HG03378 (cell line): ENCODE results near the gene KCTD14.
"Not testable (repeated sequence)": the region's sequence is repeated elsewhere in the genome, so short reads cannot be mapped to it uniquely, and the experiment has no call there.

Experiments used
- ATAC-seq: cut with Tn5 transposase; IDR thresholded peaks from one replicate; pipeline ENCODE4 v1.9.1; 2021; ENCODE audit warnings: mild to moderate bottlenecking, moderate library complexity; ENCODE audit not compliant: unreplicated experiment

The KCTD14 gene

DNA sequence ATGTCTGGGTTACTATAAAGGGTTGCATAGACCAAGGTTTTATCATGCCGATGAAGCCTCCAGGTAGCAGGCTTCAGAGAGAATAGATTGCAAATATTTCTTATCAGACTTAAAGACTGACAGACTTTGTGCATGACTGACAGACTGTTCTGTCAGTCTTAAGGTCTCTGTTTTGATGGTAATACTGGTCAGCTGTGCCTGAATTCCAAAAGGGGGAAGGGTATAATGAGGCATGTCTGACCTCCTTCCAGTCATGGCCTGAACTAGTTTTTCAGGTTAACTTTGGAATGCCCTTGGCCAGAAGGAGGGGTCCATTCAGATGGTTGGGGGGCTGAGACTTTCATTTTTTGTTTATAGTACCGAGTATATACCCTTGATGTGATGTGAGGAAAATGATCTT lies 4.7 kb upstream of the KCTD14 start:
- no peak for ATAC-seq

DNA sequence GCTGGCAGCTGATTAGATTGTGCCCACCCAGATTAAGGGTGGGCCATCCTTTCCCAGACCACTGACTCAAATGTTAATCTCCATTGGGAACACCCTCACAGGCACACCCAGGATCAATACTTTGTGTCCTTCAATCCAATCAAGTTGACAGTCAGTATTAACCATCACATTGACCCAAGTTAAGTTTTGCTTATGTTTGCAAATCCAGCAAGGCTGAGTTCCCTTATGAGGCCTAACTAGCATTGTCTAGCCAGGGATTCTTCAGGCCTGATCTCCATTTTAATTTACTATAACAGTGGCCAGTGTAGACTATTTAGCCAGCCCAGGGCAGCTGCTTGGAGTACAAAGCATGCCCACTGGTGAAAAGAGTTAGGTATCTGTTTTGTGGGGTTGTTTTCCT lies 2.3 kb upstream of the KCTD14 start:
- no peak for ATAC-seq

DNA sequence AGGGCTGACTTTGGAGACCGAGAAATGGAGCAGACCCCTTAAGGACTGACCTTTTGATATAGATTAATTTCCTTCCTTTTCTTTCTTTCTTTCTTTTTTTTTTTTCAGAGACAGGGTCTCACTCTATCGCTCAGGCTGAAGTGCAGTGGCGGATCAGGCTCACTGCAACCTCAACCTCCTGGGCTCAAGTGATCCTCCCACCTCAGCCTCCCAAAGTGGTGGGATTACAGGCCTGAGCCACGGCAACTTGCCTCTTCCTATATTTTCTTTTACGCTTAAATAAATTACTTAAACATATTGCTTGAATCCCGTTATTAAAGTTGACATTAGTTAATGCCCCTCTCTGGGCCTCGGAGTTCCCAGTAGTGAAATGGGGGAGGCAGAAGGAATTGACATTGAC lies 350 bp upstream of the KCTD14 start:
- ATAC-seq = no peak

DNA sequence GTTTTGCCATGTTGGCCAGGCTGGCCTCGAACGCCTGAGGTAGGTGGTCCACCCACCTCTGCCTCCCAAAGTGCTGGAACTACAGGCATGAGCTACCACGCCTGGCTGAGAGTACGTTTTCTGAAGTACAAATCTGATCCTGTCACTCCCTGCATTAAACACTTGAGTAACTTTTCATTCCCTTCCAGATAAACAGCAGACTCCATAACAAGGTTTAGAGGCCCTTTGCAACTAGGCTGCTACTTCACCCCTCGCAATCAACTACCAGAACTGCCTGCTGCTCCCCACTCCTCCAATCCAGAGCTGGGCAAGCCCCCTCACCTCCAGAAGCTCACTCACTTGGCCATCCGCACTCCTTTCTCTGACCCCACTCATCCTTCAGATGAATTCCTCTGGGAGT lies 1.5 kb downstream of the KCTD14 start:
- ATAC-seq = no peak

DNA sequence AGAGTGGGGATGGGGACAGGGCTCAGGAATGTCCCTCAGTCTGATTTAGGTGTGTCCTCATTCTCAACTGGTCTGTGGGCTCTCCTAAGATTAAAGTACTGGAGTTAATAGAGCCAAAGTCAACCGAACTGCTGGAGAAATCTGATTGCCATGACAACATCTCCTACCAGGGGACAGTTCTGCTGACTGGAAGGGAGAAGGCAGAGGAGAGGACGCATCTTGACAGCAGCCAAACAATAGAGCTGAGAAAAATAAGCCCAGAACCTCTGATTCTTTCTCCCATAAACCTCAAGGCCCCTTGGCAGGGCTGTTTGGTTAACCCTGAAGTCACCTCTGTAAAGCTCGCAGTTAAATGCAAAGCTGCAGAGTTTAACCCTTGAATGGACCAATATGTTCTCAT lies 2.8 kb downstream of the KCTD14 start:
- ATAC-seq = no peak

DNA sequence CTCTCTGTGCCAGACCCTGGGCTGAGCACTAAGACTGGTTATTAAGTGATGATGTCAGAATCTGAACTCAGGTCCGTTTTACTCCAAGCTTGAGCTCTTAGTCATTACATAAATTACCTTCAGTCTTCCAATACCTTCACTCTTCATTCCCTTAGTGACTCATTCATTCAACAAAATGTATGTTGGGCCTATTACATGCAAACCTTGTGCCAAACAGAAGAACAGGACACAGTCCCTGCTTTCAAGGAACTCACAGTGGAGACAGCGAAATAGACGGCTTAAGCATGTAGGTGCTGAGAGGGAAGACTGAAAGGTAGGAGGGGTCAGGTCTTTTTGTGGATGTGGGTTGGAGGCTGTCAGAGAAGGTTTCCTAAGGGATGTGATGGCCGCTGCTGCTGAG lies 3.3 kb downstream of the KCTD14 start:
- no peak for ATAC-seq

DNA sequence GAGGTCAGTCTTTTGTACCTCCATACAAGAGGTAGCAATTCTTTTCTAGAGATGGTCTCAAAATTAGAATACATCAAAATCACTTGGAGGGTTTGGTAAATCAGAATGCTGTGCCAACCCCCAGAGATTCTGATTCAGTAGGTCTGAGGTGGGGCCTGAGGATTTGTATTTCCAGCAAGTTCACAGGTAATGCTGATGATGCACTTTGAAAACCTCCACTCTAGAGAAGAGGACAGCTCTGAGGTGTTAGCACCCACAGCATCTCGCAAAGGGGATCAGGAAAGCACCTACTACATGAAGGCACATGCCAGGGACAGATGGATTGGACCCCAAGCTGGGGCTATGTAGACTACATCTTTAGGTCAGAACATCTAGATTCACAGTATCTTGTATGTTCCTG lies 7.2 kb downstream of the KCTD14 start:
- no peak for ATAC-seq

DNA sequence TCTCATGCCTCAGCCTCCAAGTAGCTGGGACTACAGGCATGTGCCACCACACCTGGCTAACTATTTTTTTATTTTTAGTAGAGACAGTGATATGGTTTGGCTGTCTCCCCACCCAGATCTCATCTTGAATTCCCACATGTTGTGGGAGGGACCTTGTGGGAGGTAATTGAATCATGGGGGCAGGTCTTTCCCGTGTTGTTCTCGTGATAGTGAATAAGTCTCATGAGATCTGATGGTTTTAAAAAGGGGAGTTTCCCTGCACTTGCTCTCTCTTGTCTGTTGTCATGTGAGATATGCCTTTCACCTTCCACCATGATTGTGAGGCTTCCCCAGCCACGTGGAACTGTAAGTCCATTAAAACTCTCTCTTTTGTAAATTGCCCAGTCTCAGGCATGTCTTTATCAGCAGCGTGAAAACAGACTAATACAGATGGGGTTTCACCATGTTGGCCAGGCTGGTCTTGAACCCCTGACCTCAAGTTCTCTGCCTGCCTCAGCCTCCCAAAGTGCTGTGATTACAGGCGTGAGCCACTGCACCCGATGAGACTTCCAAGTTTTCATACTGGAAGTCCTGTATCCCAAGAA lies 8.0 kb downstream of the KCTD14 start:
- ATAC-seq = not testable (repeated sequence)

DNA sequence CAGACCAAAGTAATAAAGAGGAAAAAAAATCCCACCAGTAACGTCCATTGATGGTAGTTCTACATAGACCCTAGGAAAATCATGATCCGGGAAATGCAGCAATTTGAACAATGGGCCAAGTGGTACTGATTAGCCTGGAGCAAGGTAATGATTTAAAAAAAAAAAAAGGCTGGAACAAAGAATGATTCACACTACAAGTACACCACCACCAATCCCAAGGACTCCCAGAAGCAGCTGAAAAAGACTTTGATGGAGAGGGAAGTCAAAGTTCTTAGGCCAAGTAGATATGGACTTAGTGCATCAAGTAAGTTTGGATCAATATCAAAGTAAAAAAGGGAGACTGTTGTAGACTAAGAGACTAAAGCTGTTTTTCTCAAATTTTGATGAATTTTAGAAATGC lies 11.8 kb downstream of the KCTD14 start:
- no peak for ATAC-seq

DNA sequence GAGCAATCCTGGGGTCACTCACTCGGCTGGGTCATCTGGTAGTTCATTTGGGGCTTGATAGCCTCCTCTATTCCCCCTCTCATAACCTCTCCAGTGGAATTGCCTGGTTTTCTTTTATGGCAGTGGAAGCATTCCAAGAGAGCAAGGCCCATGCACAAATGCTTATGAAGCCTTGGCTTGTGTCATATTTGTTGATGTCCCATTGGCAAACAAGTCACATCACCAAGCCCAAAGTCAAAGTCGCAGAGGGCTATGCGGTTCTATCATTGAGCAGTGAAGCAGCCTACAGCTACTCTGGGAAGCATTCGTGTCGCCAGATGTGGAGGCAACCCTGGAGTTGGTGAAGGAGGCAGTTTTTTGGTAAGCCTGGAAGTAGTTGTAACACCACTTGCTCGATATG lies 12.3 kb downstream of the KCTD14 start:
- ATAC-seq = no peak

DNA sequence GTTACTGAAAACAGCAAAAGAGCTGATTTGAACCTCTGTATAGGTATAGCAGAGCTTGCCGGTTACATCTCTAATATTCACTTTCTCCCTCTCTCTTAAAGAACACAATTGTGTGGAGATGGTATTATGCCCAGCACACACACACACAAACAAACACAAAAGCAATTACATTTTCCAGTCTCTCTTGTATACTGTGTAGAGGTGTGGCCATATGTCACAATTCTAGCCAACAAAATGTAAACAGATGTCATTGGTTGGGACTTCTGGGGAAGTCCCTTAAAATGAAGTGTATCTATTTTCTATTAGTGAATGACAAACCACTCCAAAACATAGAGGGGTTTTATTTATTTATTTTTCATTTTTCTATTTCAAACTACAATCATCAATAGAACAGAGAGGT lies 12.8 kb downstream of the KCTD14 start:
- ATAC-seq = no peak

DNA sequence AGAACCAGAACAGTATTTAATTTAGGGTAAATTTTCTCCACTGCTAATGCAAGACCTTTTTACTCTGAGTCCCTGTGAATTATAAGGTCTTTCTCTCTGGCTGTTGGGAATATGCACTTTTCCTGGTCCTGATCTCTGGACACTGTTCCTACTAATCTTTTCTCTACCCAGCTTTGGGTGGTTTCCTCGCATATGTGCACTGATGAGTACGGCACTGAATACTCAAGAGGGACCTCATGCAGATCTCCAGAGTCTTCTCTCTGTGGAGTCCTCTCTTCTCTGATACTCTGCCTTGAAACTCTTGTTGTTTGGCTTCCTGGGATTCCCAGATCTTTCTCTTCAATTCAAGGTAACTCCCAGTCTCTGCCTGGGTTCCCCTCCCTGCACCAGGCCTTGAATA lies 14.0 kb downstream of the KCTD14 start:
- ATAC-seq = no peak

DNA sequence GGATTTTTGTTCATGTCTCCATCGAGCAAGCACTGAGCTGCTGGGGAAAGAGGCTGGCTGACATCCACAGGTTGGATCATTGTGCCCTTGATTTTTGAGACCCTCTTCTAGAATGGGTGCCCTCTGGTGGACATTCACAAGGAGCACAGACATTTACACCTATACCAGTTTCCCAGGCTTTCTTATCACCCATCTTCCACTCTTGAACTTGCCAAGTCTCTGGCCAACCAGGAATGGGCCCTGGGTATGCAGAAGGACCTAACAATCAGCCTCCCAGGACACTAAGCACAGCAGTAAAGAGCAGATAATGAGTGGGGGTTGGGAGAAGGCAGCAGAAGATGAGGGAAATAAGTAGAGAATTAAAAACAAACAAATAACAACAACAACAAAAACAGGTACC lies 22.9 kb downstream of the KCTD14 start:
- ATAC-seq = peak; percentile 53

DNA sequence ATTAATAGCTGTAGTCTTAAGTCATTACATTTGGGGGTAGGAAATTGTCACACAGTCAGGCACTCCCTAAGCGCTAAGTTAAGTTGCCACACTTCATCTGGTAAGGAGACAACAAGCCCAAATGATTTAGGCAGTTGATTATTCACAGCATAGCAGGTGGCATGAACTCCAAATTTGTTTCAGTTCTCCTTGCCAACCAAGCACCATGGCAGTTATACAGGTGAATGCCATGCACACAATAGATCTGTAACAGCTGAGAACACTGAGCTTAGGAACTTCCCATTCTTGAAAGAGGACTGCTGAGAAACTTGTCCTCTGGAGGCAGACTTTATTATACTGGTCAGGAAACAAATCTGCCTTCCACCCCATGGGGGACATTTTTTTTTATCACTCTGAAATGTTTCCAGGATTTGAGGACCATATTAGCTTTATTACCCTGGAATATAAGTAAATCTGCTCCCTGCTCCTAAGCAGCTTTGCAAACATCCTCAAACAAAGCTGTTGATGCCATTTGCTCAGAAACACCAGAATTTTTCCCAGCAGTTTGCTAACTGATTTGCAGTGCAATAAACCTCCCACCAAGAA lies 23.5 kb downstream of the KCTD14 start:
- ATAC-seq = no peak

DNA sequence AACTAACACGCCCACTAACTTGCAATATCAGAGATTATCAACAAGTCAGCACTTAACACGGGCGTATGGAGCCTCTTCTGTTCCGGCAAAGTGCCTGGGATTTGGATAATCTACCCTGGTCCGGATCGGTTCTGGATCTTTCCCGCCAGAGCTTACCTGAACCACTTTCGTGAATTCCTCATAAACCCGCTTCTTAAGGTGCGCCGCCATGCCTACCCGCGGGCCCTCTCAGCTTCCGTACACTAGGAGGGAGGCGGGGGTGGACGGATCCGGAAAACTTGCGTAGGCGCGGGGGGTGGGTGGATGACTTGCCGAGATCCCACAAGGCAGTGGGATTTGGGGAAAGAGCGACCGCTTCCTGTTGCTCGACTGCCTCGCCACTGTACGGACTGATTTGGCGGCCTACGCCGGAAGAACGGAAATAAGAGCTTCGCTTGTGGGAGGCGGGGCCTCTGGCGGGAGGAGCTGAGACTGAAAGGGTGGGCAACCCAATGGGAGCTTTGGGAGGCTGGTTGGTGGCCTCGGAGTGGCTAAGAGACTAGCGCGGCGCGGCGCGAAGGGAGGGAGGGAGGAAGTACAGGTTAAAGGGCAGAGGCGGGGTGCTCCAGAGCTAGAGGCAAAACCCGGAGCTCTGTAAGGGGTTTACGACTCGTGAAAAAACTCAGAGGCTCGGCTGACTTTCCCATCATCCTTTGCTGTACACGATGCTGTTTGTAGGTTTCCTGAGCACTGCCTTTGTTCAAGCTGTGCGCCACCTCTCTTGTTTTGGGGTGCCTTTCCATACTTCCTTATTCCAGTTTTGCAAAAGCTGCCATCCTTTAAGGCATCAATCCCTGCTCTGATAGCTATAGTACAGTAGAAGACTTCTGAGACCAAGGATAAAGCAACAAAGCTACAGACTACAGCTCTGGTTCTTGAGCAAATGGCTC lies 28.4 kb downstream of the KCTD14 start, which contains the start of gene INTS4:
TSS of gene INTS4 (minus strand) at position 235 of the 929 bp plus-strand sequence. CDS start at position 210, 25 bp downstream.
- peak; percentile 98 for ATAC-seq

DNA sequence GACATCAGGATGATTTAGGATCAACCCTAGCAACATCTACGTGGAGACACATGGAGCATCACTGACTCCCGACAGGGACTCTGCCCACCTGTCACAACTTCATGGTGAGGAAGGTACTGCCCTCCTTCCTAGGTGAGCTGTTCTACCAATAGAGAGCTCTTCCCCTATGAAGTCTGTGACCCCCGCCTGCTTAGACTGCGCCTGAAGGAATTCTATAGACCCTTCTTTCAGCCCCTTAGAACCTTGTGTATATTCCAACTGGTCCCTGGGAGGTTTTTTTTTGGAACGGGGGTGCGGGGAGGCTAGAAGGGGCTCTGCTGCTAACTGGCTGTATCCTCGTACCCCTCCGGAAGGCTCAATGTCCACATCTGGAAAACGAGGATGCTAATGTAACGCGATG lies 29.2 kb downstream of the KCTD14 start:
- ATAC-seq = no peak

DNA sequence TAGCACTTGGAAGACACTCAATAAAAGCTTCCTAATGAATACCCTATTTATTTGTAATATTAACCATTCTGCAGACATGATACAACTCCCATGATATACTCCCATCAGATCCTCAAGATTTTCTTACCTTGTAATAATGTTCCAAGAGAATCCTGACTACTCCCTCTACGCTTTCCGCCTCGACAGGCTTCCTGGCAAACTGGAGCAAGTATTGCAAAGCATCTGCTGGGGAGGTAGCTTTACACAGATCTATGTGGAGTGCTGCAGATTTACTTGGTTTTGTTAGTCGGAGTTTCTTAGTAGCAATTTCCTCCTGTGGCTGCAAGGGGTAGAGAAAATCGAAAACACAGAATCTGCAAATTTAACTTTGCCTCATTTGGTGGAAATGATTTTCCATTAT lies 32.1 kb downstream of the KCTD14 start:
- no peak for ATAC-seq

DNA sequence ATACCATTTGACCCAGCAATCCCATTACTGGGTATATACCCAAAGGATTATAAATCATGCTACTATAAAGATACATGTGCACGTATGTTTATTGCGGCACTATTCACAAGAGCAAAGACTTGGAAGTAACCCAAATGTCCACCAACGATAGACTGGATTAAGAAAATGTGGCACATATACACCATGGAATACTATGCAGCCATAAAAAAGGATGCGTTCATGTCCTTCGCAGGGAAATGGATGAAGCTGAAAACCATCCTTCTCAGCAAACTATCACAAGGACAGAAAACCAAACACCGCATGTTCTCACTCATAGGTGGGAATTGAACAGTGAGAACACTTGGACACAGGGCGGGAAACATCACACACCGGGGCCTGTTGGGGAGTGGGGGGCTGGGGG lies 36.6 kb downstream of the KCTD14 start:
- not testable (repeated sequence) for ATAC-seq

DNA sequence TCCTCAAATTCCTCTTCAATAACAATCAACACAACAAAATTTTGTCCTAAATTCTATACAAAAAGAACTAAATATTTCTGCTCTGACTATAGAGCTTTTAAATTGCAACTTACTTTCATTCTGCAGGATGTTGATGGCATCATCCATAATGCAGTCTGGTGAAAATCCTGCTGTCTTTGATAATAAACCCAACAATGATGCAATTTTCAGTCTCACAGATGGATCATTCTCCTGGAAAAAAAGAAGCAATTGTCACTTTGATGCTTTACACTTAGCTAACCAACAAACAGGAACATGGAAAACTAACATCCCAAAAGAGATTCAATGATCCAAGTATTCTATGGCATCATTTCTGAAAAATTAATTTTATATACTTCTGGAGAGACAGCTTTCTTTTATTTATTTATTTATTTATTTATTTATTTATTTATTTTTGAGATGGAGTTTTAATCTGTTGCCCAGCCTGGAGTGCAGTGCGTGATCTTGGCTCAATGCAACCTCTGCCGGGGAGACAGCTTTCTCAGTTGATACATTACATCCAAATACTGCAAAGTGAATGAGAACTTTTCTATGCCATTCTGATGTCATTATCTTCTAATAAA lies 41.6 kb downstream of the KCTD14 start:
- no peak for ATAC-seq

DNA sequence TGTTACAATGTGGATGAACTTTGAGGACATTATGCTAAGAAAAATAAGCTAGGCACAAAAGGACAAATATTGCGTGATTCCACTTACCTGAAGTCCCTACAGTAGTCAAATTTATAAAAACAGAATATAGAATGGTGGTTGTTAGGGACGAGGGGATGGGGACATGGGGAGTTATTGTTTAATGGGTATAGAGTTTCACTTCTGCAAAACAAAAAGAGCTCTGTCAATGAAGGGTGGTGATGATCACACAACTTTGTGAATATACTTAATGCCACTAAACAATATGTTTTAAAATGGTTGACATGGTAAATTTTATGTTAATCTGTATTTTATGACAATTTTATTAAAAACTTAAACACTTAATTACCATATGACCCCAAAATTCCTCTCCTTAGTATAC lies 54.7 kb downstream of the KCTD14 start:
- ATAC-seq = peak; percentile 82

DNA sequence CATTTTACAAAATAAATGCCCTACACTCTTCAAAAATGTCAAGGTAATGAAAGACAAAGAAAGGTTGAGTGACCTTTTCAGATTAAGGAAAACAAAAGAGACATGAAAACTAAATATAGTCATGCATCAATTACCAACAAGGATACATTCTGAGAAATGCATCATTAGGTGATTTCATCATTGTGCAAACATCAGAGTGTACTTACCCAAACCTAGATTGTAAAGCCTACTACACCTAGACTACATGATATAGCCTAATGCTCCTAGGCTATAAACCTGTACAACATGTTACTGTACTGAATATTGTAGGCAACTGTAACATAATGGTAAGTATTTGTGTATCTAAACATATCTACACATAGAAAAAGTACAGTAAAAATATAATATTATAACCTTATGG lies 55.3 kb downstream of the KCTD14 start:
- no peak for ATAC-seq

DNA sequence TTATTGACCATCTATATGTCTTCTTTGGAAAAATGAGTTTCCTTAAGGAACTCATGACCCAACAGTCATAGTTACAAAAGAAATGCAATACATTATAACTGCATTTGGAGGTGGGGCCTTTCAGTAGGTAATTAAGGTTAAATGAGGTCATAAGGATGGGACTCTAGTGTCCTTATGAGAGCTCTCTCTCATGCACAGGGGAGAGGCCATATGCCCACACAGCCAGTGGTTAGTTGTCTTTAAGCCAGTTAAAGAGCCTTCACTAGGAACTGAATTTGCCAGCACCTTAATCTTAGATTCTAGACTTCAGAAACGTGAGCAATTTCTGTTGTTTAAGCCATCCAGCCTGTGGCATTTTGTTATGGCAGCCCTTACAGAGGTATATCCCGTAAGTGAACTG lies 56.0 kb downstream of the KCTD14 start:
- no peak for ATAC-seq
